CD4-positive, alpha-beta T cell (primary cell): Measurements from ENCODE around the gene MRAS. TPM values are rescaled to one million over a fixed set of nuclear protein-coding genes. Genes with fewer than 3 reads are reported as not detected.
"Not testable (repeated sequence)": the region's sequence is repeated elsewhere in the genome, so short reads cannot be mapped to it uniquely, and the experiment has no call there.

Experiments used
- ATAC-seq: fragments of 200-7000 bp; cut with Tn5 transposase; one replicate; pipeline ENCODE4 v1.10.0; 2022; ENCODE audit warnings: mild to moderate bottlenecking; ENCODE audit not compliant: poor library complexity
- CTCF ChIA-PET: fragments of 350-600 bp; sonication (Branson Sonifier 250); formaldehyde crosslinking; loops from one replicate; lab custom pipeline; 2021; ENCODE audit warnings: antibody characterized with exemption, inconsistent platforms; lab: Charles Lee
- POLR2A ChIA-PET: fragments of 350-600 bp; sonication (Branson Sonifier 250); formaldehyde crosslinking; loops from one replicate; lab custom pipeline; 2021; ENCODE audit warnings: antibody characterized with exemption, inconsistent platforms; lab: Charles Lee
- DNase-seq, 14 experiments: peaks; one replicate each; pipeline ENCODE4 v3.0.0-alpha.2; 2013 to 2020; ENCODE audit warnings: mixed read lengths in 2 of 14
- H3K27ac ChIP-seq, 2 donors: one replicate each; pipeline versions ENCODE4 v1.5.1 to v1.7.0; 2013; ENCODE audit warnings: low read length in 2 of 2, low read depth in 1 of 2, mild to moderate bottlenecking in 1 of 2
- H3K27me3 ChIP-seq, 2 experiments: 1 replicate in 1 of 2; 2 replicates in 1 of 2; pipeline versions ENCODE4 v1.6.1 to v1.7.0; 2013; ENCODE audit warnings: low read length in 2 of 2, control low read depth in 1 of 2, mild to moderate bottlenecking in 1 of 2, moderate library complexity in 1 of 2; ENCODE audit not compliant: insufficient read depth in 2 of 2, control insufficient read depth in 1 of 2
- H3K36me3 ChIP-seq: one replicate; pipeline ENCODE4 v1.6.1; 2013; ENCODE audit warnings: low read length, control low read depth; ENCODE audit not compliant: insufficient read depth
- H3K4me1 ChIP-seq: one replicate; pipeline ENCODE4 v1.6.1; 2013; ENCODE audit warnings: low read length, control low read depth; ENCODE audit not compliant: insufficient read depth
- H3K4me3 ChIP-seq: one replicate; pipeline ENCODE4 v1.5.1; 2013; ENCODE audit warnings: mild to moderate bottlenecking, low read length, moderate library complexity
- H3K9me3 ChIP-seq, 2 experiments: 1 replicate in 1 of 2; 2 replicates in 1 of 2; pipeline versions ENCODE4 v1.6.1 to v1.7.0; 2013; ENCODE audit warnings: low read length in 2 of 2, mild to moderate bottlenecking in 2 of 2, control low read depth in 1 of 2, moderate library complexity in 1 of 2; ENCODE audit not compliant: control insufficient read depth in 1 of 2, insufficient read depth in 1 of 2
- H3K27ac Mint-ChIP-seq: one replicate; pipeline ENCODE4 v1.8.0; 2020; ENCODE audit warnings: mixed read lengths
- H3K27me3 Mint-ChIP-seq: one replicate; pipeline ENCODE4 v1.8.0; 2021; ENCODE audit warnings: mixed read lengths
- H3K36me3 Mint-ChIP-seq: one replicate; pipeline ENCODE4 v1.8.0; 2021; ENCODE audit warnings: low read depth, mixed read lengths
- H3K4me1 Mint-ChIP-seq: one replicate; pipeline ENCODE4 v1.8.0; 2021; ENCODE audit warnings: low read depth, mixed read lengths
- H3K4me3 Mint-ChIP-seq: one replicate; pipeline ENCODE4 v1.8.0; 2020; ENCODE audit warnings: mild to moderate bottlenecking, mixed read lengths
- H3K9me3 Mint-ChIP-seq: one replicate; pipeline ENCODE4 v1.8.0; 2020; ENCODE audit warnings: mixed read lengths
- CTCF ChIP-seq: fragments of 200-600 bp; IDR thresholded peaks from one replicate; pipeline ENCODE4 v1.8.0; 2022; ENCODE audit warnings: antibody characterized with exemption, mild to moderate bottlenecking
- intact Hi-C, 2 experiments: fragments of 100-400 bp; cut with DNase I in 1 of 2; cut with micrococcal nuclease in 1 of 2; formaldehyde crosslinking; loops; one replicate each; pipeline versions ENCODE4 v1.15.1 to v1.9.0; 2023 to 2025; cut with DNase I, micrococcal nuclease
- total RNA-seq, 174 experiments: library from RNA in 2 of 174; stranded (reverse) in 2 of 174; gene quantifications; one replicate each; pipeline ENCODE4 v1.2.3 and lab custom pipeline; 2021 to 2026

The MRAS gene
- total RNA-seq, 2 experiments from 2014 or later = 0.45 to 0.47 TPM

- no peaks in the 10 kb centered on the region for H3K9me3 ChIP-seq
- intact Hi-C loops = no loop called here
- H3K4me1 ChIP-seq = no peaks in the 10 kb centered on the region
- H3K27me3 ChIP-seq = no peaks in the 10 kb centered on the region
- Mint-ChIP-seq H3K9me3 (no peaks in the 10 kb centered on the region), H3K36me3 (no peaks in the 10 kb centered on the region), H3K4me3 (no peak overlapping the region), H3K27me3 (peaks cover 1% of the 10 kb centered on the region), H3K4me1 (no peaks in the 10 kb centered on the region), H3K27ac (no peak overlapping the region)
- no peaks in the 10 kb centered on the region for H3K36me3 ChIP-seq
- no peak for ATAC-seq
- DNase-seq = no peak
- ChIA-PET POLR2A (no interaction called here), CTCF (no interaction called here)
- TF ChIP-seq CTCF = no peak
- no peak overlapping the region for H3K27ac ChIP-seq
- no peak overlapping the region for H3K4me3 ChIP-seq
These were observed 77.8 kb downstream of the MRAS start for GRCh38 chr3:138426211-138426610.

GRCh38 chr3:138426754-138427153, 78.4 kb downstream of the MRAS start:
- DNase-seq, H3K36me3 ChIP-seq, H3K4me1 Mint-ChIP-seq, H3K4me3 ChIP-seq, H3K9me3 ChIP-seq, H3K4me3 Mint-ChIP-seq, POLR2A ChIA-PET, H3K27ac ChIP-seq, H3K27ac Mint-ChIP-seq, H3K36me3 Mint-ChIP-seq, ATAC-seq, H3K4me1 ChIP-seq, H3K9me3 Mint-ChIP-seq, H3K27me3 ChIP-seq, intact Hi-C loops, H3K27me3 Mint-ChIP-seq, CTCF ChIA-PET: not testable (repeated sequence)

GRCh38 chr3:138429665-138430064, 81.3 kb downstream of the MRAS start:
- peaks cover 9% of the 10 kb centered on the region for H3K4me1 Mint-ChIP-seq
- H3K4me1 ChIP-seq = peaks cover 10% of the 10 kb centered on the region
- no peaks in the 10 kb centered on the region for H3K9me3 Mint-ChIP-seq
- DNase-seq (no peak), ATAC-seq (no peak)
- H3K4me3 ChIP-seq = no peak overlapping the region
- no peak overlapping the region for H3K27ac ChIP-seq
- H3K9me3 ChIP-seq = peaks cover 0 to 10% of the 10 kb centered on the region in 2 experiments
- TF ChIP-seq CTCF = no peak
- intact Hi-C loops = no loop called here
- H3K4me3 Mint-ChIP-seq = no peak overlapping the region
- ChIA-PET CTCF (interaction anchor here (1.7 kb wide), 1 partner anchor 12 kb away, joined by 5 read pairs; no protein-coding TSS in a partner anchor), POLR2A (no interaction called here)
- H3K27ac Mint-ChIP-seq = no peak overlapping the region
- no peaks in the 10 kb centered on the region for H3K36me3 ChIP-seq
- peaks cover 3 to 16% of the 10 kb centered on the region in 2 experiments for H3K27me3 ChIP-seq
- H3K27me3 Mint-ChIP-seq = peaks cover 30% of the 10 kb centered on the region
- no peaks in the 10 kb centered on the region for H3K36me3 Mint-ChIP-seq

GRCh38 chr3:138432576-138433240, 84.3 kb downstream of the MRAS start:
- Histone ChIP-seq H3K27ac (no peak overlapping the region), H3K27me3 (peaks cover 16 to 42% of the 10 kb centered on the region in 2 experiments), H3K36me3 (no peaks in the 10 kb centered on the region), H3K9me3 (peaks cover 0 to 13% of the 10 kb centered on the region in 2 experiments), H3K4me1 (peaks cover 20% of the 10 kb centered on the region), H3K4me3 (no peak overlapping the region)
- ATAC-seq (no peak), DNase-seq (no peak)
- H3K9me3 Mint-ChIP-seq = no peaks in the 10 kb centered on the region
- peaks cover 16% of the 10 kb centered on the region for H3K4me1 Mint-ChIP-seq
- intact Hi-C loops = no loop called here
- H3K36me3 Mint-ChIP-seq = no peaks in the 10 kb centered on the region
- TF ChIP-seq CTCF = no peak
- no peak overlapping the region for H3K4me3 Mint-ChIP-seq
- ChIA-PET POLR2A (no interaction called here), CTCF (interaction anchor here (1.5 kb wide), 1 partner anchor 15 kb away, joined by 3 read pairs; no protein-coding TSS in a partner anchor)
- H3K27me3 Mint-ChIP-seq = peaks cover 50% of the 10 kb centered on the region
- H3K27ac Mint-ChIP-seq = no peak overlapping the region
